Measurements from ENCODE around the gene MYMK. TPM values are rescaled to one million over a fixed set of nuclear protein-coding genes. Genes with fewer than 3 reads are reported as not detected.

Gene MYMK
- total RNA-seq, 4 donors from 2014 or later: not detected

- intact Hi-C loops (cut with DNase I; ENCODE audit: low total_unique reads): no loop called here
These were observed 31.3 kb downstream of the MYMK start for GRCh38 chr9:133493428-133493827.

GRCh38 chr9:133492061-133493021 lies 32.4 kb downstream of the MYMK start:
- 49 to 50% methylated on average over 23 to 33 of the region's 33 CpGs for WGBS, 2 donors
- H3K4me3 ChIP-seq (ENCODE audit: low read depth, poor library complexity, severe bottlenecking): no peak overlapping the region
- DNase-seq (ENCODE audit: low spot score in 2 of 2): no peak
- intact Hi-C loops (cut with DNase I; ENCODE audit: low total_unique reads): no loop called here
- TF ChIP-seq CTCF (IDR thresholded peaks at IDR 0.05): no peak
- no peak for TF ChIP-seq POLR2A (IDR thresholded peaks at IDR 0.05)

More at GRCh38 chr9:133493428-133493827, 31.3 kb downstream of the MYMK start:
- TF ChIP-seq CTCF (IDR thresholded peaks at IDR 0.05) (no peak), POLR2A (IDR thresholded peaks at IDR 0.05) (no peak)
- no peak for DNase-seq (ENCODE audit: low spot score in 2 of 2)
- WGBS, 2 donors: 89 to 91% methylated on average over 5 to 11 of the region's 11 CpGs
- no peak overlapping the region for H3K4me3 ChIP-seq (ENCODE audit: low read depth, poor library complexity, severe bottlenecking)

- DNase-seq (ENCODE audit: low spot score in 2 of 2): no peak
- intact Hi-C loops (cut with DNase I; ENCODE audit: low total_unique reads): no loop called here
- WGBS, 2 donors: 95 to 99% methylated on average over 8 of the region's 8 CpGs
- no peak overlapping the region for H3K4me3 ChIP-seq (ENCODE audit: low read depth, poor library complexity, severe bottlenecking)
- no peak for TF ChIP-seq CTCF (IDR thresholded peaks at IDR 0.05)
- no peak for TF ChIP-seq POLR2A (IDR thresholded peaks at IDR 0.05)
These were observed 33.2 kb downstream of the MYMK start for GRCh38 chr9:133491656-133491925.

GRCh38 chr9:133490865-133491655 lies 33.7 kb downstream of the MYMK start:
- TF ChIP-seq POLR2A (IDR thresholded peaks at IDR 0.05) (no peak), CTCF (IDR thresholded peaks at IDR 0.05) (no peak)
- no peak overlapping the region for H3K4me3 ChIP-seq (ENCODE audit: low read depth, poor library complexity, severe bottlenecking)
- intact Hi-C loops (cut with DNase I; ENCODE audit: low total_unique reads): no loop called here
- 62 to 65% methylated on average over 12 of the region's 12 CpGs for WGBS, 2 donors
- no peak for DNase-seq (ENCODE audit: low spot score in 2 of 2)

GRCh38 chr9:133490201-133490681 lies 34.5 kb downstream of the MYMK start:
- H3K4me3 ChIP-seq (ENCODE audit: low read depth, poor library complexity, severe bottlenecking): no peak overlapping the region
- 55 to 60% methylated on average over 13 of the region's 13 CpGs for WGBS, 2 donors
- DNase-seq (ENCODE audit: low spot score in 2 of 2): no peak
- TF ChIP-seq POLR2A (IDR thresholded peaks at IDR 0.05) (no peak), CTCF (IDR thresholded peaks at IDR 0.05) (no peak)
- intact Hi-C loops (cut with DNase I; ENCODE audit: low total_unique reads): no loop called here
